ENCODE data around the gene RNF182.
"Not testable (repeated sequence)": the region's sequence is repeated elsewhere in the genome, so short reads cannot be mapped to it uniquely, and the experiment has no call there.

The RNF182 gene

DNA sequence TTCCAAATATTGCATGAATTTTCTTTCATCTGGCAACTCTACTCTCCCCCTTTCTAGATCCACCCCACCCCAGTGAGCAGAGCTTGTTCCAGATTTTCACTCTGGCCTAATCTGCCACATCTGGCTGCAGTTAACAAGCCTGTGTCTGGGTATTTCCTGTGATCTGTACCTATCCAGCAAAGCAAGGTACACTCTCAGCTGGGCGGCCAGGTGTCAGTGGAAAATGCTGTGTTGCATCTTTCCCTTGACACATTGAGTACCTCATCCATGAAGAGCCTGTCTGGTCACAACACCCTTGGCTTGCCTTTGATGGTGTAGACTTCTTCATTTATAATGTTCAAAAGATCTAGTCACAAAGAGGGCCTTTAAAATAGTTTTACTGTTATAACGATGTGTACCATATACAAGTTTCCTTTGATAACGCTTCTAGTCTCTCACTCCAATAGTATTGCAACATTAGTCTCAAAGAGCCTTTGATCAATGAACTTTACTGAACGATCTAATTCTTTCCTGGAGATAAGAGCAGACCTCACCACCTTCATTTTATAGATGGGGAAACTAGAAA lies 6.0 kb upstream of the RNF182 start:
- DNase-seq: no peak

GRCh38 chr6:13919861-13920260 lies 4.9 kb upstream of the RNF182 start:
- no peak for DNase-seq

- no peak for DNase-seq
Observed at GRCh38 chr6:13920552-13920951, 4.2 kb upstream of the RNF182 start.

- no peak for DNase-seq
Observed at GRCh38 chr6:13922750-13923149, 2.0 kb upstream of the RNF182 start.

- DNase-seq: no peak
Observed at GRCh38 chr6:13923527-13924145, 1.1 kb upstream of the RNF182 start.

DNA sequence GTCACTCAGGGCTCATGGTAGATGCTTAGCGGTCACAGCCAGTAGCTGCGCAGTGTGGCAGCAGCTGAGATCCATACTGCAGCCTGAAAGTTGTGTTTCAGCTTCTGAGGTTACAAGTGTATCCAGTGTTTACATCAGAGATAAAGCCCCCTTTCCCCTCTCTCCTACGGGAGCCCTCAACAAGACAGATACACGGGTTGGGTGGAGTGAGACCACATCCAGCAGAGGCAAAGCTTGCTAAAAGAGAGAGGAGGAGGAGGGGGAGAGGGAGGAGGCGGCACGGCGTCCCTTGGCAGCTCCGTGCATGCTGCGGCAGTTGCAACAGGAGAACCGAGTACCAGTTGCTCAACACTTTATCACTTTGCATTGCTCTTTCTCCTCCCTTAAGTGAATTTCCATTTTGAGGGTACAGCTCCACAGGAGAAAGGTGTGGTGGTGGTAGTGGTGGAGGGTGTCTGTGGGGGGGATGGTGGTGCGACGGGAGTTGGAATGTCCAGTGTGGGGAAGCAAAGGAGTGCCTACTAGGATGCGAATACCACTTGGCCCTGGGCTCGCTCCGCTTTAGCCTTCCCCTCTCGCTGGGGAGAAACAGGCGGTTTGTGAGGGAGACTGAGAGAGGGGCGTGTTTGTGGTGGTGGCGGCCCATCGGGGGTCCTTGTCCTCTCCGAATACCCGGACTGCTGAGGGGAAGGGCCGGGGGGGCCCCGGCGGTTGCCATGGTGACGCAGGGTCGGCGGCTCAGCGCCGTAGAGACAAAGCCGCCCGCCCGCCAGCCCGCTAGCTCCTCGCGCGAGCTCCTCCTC lies 405 bp upstream of the RNF182 start:
- DNase-seq: no peak

DNA sequence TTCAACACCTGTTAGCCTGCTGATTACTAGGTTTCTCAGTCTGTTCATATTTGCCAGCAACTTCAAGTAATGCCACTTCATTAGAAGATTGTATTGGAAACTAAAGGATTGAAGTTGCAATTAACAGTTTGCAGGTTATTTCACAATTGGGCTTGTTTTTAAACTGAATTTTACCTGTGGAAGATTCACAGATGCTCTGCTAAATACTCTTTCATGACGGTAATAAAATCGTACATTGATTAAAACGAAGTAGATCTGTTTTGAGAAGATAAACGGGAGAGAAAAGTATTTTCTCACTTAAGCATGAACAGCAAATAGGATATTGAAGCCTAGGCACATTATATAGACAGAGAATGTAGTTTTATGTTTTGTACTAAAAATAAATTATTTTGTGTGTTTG lies 1.6 kb downstream of the RNF182 start:
- no peak for DNase-seq

DNA sequence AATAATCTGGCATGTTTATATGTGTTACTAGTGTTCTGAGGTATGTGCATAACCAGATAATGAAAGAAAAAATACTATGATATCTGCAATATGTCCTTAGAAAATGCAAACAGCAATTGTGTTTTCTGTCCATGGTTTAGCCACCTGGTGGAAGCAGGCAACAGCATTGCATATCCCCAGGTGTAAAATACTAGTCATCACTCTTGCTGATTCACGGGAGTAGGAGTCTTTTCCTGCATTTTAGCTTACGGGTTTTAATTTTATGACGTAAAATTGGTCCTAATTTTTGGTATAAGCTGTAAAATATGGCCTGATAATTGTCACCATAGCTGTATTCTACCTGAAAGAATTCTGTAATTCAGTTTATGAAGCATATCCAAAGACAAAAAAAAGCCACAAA lies 2.5 kb downstream of the RNF182 start:
- no peak for DNase-seq

- no peak for DNase-seq
Observed at GRCh38 chr6:13929196-13929595, 4.4 kb downstream of the RNF182 start.

DNA sequence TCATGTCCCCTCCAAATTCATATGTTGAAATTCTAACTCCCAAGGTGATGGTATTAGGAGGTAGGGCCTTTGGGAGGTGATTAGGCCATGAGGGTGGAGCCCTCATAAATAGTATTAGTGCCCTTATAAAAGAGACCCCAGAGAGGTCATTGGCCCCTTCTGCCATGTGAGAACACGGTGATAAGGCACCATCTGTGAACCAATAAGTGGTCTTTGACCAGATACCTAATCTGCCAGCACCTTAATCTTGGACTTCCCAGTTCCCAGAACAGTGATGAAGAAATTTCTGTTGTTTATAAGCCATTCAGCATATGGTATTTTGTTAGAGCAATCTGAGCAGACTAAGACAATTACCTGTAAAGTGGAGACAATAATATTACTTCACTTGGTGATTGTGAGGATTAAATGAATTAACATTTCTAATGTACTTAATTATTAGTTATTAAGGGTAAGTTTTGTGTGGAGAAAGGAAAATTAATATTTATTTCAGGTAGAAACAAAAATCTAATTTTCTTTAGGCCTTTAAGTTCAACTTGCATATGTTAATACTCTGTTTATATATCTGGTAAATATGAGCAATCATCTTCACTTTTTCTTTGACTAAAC lies 7.1 kb downstream of the RNF182 start:
- no peak for DNase-seq

- no peak for DNase-seq
Observed at GRCh38 chr6:13932785-13933184, 8.0 kb downstream of the RNF182 start.

DNA sequence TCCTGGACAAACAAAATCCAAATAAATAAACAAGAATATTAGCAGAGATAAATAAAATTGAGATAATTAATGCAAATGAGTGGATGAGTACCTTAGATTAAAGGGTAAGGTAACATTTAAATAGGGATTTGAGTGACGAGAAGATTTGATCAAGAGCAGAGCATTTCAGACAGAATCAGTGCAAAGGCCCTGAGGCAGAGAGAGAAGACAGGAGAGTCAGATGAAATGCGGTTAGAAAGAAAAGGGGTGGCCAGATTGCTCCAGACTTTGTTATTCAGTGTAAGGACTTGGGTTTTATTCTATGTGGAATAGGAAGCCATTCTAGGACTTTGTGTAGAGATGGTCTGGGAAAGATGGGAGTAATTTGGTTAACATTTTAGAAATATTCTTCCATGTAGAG lies 10.0 kb downstream of the RNF182 start:
- no peak for DNase-seq

DNA sequence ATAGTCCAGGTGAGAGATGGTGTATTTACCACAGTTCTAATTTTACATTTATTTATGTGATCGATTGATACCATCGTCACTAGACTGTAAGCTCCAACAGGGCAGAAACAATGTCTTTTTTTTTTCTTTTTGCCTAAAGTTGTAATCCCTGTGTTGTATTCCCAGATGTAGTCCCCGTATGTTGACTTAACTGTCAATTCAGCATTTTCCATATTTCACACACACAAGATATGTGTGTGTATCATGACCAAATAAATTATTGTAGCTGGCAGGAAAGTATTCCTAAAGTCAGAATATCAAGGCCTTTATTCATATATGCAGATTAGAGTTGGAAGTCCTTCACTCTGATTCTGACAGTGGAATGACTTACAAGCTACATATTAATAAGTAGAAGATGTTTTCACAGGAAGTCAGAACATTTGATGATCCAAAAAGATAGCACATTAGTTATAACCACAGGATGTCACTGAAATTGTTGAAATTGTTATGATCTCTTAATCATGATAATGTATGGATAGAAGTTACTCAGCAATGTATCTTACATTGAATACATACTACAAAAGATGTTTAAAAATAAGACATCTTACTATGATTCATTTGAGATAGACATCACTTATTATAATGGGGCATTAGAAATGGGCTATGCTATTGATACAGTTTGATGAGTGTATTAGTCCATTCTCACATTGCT lies 10.6 kb downstream of the RNF182 start:
- DNase-seq: no peak

GRCh38 chr6:13935881-13936261 lies 11.1 kb downstream of the RNF182 start:
- not testable (repeated sequence) for DNase-seq

DNA sequence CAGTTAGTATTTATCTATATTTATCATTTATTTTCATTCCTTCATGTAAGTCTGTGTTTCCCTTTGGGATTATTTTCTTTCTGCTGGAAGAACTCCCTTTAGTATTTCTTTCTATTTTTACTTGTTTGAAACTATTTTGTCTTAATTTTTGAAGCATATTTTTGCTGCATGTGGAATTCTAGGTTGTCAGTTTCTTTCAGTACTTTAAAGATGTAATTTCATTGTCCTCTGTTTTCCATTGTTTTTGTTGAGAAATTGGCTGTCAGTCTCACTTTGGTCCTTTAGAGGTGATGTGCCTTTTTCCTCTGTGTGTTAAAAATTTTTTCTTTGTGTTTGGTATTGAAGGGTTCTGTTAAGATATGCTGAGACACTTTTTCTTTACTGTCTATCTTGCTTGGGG lies 17.1 kb downstream of the RNF182 start:
- DNase-seq: no peak

DNA sequence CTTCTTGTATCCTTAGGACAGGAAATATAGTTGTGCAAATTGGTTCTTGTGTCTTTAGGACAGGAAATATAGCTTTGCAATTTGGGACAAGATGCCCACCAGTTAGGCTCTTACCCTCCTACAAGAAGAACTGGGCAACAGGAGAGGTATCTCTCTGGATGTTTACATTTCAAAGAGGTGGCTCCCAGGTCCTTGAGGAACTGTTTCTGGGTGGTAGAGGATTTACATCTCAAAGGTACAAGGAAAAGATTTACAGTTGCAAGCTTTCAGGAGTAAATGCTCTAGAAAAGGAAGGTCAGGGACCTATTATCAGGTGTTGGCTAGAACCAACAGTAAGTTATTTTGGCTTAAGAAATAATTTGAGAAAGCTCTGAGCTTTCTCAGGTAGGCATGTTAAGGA lies 19.2 kb downstream of the RNF182 start:
- DNase-seq: no peak

GRCh38 chr6:13946506-13946905 lies 21.8 kb downstream of the RNF182 start:
- DNase-seq: no peak

- DNase-seq: no peak
Observed at GRCh38 chr6:13947611-13948178, 22.9 kb downstream of the RNF182 start.

DNA sequence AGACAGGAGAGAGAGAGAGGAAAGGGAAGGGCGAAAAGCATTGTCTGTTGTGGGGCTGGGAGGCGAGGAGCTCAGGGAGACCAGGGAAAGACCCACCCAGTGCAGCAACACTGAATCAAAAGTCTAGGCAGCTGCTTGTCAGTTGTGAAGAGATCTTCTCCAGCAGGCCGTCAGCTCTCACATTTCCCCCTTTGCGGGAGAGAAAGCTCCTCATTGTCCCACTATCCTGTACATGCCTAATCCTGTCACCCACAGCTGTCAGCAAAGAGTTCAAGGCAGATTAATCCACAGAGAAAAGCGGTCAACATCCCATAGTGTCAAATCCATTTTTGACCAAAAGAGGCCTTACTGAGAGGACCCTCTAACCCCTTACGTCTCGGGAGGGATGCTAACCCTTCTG lies 27.3 kb downstream of the RNF182 start:
- DNase-seq: no peak

- no peak for DNase-seq
Observed at GRCh38 chr6:13953061-13953705, 28.4 kb downstream of the RNF182 start.

DNA sequence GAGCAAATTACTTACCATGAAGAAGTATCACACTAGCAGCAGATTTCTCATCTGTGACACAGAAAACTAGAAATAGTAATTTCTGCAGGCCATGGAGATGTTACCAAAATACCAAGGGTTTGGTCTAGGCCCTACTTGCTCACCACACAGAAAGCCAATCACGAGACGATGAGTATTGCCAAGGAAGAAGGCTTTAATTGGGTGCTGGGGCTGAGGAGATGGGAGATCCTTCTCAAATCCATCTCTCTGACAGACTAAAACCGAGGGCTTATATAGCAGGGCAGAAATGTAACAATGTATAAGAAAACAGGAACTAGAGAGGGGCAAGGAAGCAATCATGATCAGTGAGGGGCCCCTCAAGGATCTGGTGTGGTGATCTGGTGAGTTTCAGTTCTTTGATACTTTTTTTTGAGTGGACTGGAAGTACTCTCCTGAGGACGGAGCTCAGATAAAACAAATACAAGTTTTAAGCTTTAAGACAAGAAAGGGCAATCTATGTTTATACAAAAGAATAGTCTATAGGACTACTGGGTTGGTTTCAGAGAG lies 40.9 kb downstream of the RNF182 start:
- DNase-seq: no peak

GRCh38 chr6:13971303-13971702 lies 46.6 kb downstream of the RNF182 start:
- DNase-seq: no peak
